HG03469 (cell line): Measurements from ENCODE around the gene DRICH1.
"Not testable (repeated sequence)": the region's sequence is repeated elsewhere in the genome, so short reads cannot be mapped to it uniquely, and the experiment has no call there.

ENCODE experiments used
- ATAC-seq: cut with Tn5 transposase; IDR thresholded peaks from one replicate; pipeline ENCODE4 v1.9.1; 2021; ENCODE audit warnings: mild to moderate bottlenecking, moderate library complexity, moderate number of reproducible peaks; ENCODE audit not compliant: unreplicated experiment

The DRICH1 gene

DNA sequence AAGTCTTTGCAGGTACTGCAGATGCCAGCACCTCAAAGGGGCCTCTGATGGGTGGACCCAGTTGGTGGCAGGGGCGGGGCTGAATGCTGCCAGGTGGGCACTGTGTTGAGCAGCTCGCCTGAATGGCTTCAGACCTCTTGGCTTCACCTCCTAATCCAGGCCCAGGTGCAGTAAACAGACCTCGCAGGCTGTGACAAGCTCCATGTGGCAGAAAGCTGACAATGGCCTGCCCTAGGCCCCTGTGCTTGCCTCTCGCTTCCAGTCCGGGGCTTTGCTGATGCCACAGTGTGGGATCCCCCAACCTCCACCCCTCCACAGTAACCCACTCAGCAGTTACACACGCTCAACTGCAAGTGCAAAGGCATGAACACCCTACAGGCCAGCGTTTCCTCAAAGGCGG lies 61.4 kb downstream of the DRICH1 start:
- no peak for ATAC-seq

GRCh38 chr22:23569716-23570115 lies 62.4 kb downstream of the DRICH1 start:
- no peak for ATAC-seq

DNA sequence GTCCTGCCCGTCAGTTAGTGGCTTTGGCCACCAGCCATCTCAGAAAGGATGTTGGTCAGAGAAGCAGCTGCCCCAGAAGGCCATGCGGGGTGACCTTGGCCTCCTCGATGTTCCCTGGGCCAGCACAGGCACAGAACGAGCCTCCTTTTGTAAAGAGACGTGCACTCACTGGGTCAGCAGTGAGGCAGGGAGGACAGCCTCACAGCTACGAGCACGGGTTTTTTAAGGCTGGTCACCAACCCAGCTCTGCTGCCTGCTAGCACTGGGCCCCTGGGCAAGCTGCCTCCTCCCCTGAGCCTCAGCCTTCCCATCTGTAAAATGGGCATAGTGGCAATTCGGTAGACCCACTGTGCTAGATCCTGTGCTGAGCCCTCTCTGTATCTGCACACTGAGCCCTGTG lies 62.8 kb downstream of the DRICH1 start:
- no peak for ATAC-seq

- no peak for ATAC-seq
These were observed 65.2 kb downstream of the DRICH1 start for GRCh38 chr22:23566705-23567475.

- ATAC-seq, result no peak
These were observed 66.0 kb downstream of the DRICH1 start for GRCh38 chr22:23565915-23566704.

- no peak for ATAC-seq
These were observed 66.7 kb downstream of the DRICH1 start for GRCh38 chr22:23565305-23565914.

DNA sequence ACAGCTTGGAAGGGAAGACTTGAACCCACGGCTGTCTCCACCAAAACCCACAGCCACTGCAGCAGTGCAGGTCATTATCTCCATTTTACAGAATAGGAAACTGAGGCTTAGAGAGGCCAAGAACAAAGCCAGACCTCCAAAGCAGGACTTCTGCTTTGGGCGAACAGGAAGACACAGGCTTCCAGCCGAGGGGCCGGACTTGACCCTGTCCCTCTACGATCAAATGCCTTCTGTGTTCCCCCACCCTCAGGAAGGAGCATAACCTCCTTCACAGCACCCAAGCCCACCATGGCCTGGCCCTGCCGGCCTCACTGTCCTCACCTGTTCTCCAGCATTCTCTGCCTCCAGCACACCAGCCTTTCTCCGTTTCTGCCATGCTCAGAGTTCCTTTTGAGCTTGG lies 67.8 kb downstream of the DRICH1 start:
- no peak for ATAC-seq

DNA sequence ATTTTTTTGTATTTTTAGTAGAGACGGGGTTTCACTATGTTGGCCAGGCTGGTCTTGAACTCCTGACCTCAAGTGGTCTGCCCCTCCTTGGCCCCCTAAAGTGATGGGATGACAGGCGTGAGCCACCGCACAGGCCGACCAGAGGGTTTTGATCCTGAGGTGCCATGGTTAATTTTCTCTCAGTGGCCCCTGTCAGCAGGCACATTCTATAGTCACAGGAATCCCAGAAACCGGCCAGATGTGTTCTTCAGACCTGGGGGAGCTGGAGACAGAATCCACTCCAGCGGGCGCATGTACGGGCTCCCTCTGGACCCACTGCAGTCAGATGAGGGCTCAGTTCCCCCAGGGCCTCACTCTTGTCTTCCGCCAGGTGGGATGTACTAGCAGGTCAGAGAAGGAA lies 69.0 kb downstream of the DRICH1 start:
- ATAC-seq, result no peak

- no peak for ATAC-seq
These were observed 69.9 kb downstream of the DRICH1 start for GRCh38 chr22:23562186-23562585.

- ATAC-seq, result not testable (repeated sequence)
These were observed 71.1 kb downstream of the DRICH1 start for GRCh38 chr22:23561025-23561510.

DNA sequence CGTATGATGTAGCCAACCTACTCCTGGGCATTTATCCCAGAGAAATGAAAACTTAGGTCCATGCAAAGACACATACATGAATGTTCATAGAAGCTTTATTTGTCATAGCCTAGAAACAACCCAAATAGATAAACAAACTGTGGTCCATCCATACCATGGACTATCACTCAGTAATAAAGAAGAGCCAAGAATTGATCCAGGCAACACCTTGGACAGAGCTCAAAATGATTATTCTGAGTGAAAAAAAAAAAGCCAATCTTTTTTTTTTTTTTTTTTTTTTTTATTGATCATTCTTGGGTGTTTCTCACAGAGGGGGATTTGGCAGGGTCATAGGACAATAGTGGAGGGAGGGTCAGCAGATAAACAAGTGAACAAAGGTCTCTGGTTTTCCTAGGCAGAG lies 71.9 kb downstream of the DRICH1 start:
- ATAC-seq, result not testable (repeated sequence)
